ENCODE results near the gene FITM2.

- TF ChIP-seq, protein P1, sequence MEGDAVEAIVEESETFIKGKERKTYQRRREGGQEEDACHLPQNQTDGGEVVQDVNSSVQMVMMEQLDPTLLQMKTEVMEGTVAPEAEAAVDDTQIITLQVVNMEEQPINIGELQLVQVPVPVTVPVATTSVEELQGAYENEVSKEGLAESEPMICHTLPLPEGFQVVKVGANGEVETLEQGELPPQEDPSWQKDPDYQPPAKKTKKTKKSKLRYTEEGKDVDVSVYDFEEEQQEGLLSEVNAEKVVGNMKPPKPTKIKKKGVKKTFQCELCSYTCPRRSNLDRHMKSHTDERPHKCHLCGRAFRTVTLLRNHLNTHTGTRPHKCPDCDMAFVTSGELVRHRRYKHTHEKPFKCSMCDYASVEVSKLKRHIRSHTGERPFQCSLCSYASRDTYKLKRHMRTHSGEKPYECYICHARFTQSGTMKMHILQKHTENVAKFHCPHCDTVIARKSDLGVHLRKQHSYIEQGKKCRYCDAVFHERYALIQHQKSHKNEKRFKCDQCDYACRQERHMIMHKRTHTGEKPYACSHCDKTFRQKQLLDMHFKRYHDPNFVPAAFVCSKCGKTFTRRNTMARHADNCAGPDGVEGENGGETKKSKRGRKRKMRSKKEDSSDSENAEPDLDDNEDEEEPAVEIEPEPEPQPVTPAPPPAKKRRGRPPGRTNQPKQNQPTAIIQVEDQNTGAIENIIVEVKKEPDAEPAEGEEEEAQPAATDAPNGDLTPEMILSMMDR (IDR thresholded peaks at IDR 0.05): no peak
- no peak for TF ChIP-seq POLR2A (IDR thresholded peaks at IDR 0.05)
Measured at GRCh38 chr20:44314870-44315269, 3.9 kb upstream of the FITM2 start.
